Tongue (tissue), 2 donors: Measurements from ENCODE around the gene MPHOSPH10. TPM values are rescaled to one million over a fixed set of nuclear protein-coding genes. Genes with fewer than 3 reads are reported as not detected.
"Not testable (repeated sequence)": the region's sequence is repeated elsewhere in the genome, so short reads cannot be mapped to it uniquely, and the experiment has no call there.

Experiments used
- DNase-seq: peaks from one replicate; pipeline ENCODE4 v3.0.0-alpha.2; 2015
- total RNA-seq: library from RNA; depleted of rRNA; stranded (reverse); fragments of >200 nt; gene quantifications from one replicate; pipeline ENCODE4 v1.2.3, GENCODE V29; 2014

The MPHOSPH10 gene
- 26.9 TPM for total RNA-seq

GRCh38 chr2:71130152-71130904 lies at the start of gene MPHOSPH10, which contains the start of gene MCEE:
Gene MPHOSPH10, plus strand, starts transcription at chr2:71130634. Its CDS starts 32 bp downstream, at chr2:71130666.
Gene MCEE, minus strand, starts transcription at chr2:71130229. Its CDS starts 10 bp downstream, at chr2:71130219.
- peak; percentile 96 for DNase-seq

- no peak for DNase-seq
These were observed 47.8 kb upstream of the MPHOSPH10 start for GRCh38 chr2:71082402-71083252.

- not testable (repeated sequence) for DNase-seq
These were observed 47.1 kb upstream of the MPHOSPH10 start for GRCh38 chr2:71083297-71083696.

DNA sequence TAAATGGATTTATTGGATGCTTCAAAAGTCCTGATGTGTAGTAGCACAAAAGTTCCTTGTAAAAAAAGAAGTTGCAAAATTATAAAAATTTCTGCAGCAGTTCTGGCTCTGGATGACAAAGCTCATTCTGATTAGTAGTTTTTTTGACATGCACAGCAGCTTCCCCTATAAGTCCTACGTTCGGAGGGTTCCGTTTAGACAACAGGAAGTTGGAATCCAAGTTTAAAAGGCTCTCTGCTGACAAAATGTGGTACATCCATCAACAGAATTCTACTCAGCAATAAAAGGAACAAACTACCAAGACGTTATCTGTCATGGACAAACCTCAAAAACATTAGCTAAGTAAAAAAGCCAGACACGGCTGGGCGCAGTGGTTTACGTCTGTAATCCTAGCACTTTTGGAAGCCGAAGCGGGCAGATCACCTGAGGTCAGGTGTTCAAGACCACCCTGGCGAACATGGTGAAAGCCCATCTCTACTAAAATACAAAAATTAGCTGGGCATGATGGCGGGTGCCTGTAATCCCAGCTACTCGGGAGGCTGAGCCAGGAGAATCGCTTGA lies 46.6 kb upstream of the MPHOSPH10 start:
- DNase-seq: not testable (repeated sequence)

GRCh38 chr2:71085325-71086003 lies 45.0 kb upstream of the MPHOSPH10 start:
- not testable (repeated sequence) for DNase-seq

GRCh38 chr2:71089475-71089874 lies 41.0 kb upstream of the MPHOSPH10 start:
- not testable (repeated sequence) for DNase-seq

- DNase-seq: not testable (repeated sequence)
These were observed 38.6 kb upstream of the MPHOSPH10 start for GRCh38 chr2:71091808-71092207.

- not testable (repeated sequence) for DNase-seq
These were observed 37.8 kb upstream of the MPHOSPH10 start for GRCh38 chr2:71092491-71093260.

GRCh38 chr2:71100195-71100964 lies 30.1 kb upstream of the MPHOSPH10 start:
- DNase-seq: peak; percentile 34

GRCh38 chr2:71101656-71102055 lies 28.8 kb upstream of the MPHOSPH10 start:
- no peak for DNase-seq

DNA sequence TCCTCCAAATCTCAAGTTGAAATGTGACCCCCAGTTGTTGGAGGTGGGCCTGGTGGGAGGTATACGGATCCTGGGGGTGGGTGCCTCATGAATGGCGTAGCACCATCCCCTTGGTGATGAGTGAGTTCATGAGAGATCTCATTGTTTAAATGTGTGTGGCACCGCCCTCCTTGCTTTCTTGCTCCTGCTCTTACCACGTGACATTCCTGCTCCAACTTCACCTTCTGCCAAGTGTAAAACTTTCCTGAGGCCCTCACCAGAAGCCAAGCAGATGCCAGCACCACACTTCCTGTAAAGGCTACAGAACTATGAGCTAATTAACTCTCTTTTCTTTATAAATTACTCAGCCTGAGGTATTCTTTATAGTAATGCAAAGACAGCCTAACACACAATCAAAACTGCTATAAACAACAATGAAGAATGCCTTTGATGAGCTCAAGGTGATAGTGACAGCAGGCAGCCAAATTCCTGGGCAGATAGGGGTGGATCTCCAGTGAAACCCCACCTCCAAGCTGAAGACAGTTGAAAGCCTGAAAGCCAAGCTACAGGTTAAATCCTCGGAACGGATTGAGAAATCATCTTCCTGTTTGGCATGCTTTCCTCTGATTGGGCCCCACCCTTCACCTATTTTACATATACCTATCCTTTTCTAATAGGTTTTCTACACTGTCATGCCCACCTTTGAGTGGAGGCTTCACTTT lies 27.3 kb upstream of the MPHOSPH10 start:
- DNase-seq: no peak

DNA sequence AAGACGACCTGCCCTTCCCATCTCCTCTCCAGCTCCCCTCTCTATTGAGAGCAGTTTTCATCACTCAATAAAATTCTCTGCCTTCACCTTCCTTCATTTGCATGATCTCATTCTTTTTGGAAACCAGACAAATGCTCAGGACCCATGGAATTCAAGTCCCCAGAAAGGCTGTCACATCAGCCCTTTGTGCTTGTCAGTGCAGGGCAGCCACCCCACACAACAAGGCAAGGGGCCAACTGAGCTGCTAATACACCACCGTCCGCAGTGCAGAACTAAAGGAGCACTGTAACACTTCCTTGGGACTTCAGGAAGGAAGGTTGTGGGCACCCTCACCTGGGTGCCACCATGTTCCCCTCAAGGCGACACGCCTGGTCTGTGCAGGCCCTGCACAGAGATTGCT lies 26.6 kb upstream of the MPHOSPH10 start:
- DNase-seq: no peak

- not testable (repeated sequence) for DNase-seq
These were observed 24.0 kb upstream of the MPHOSPH10 start for GRCh38 chr2:71106463-71106862.

- DNase-seq: no peak
These were observed 22.3 kb upstream of the MPHOSPH10 start for GRCh38 chr2:71108091-71108490.

DNA sequence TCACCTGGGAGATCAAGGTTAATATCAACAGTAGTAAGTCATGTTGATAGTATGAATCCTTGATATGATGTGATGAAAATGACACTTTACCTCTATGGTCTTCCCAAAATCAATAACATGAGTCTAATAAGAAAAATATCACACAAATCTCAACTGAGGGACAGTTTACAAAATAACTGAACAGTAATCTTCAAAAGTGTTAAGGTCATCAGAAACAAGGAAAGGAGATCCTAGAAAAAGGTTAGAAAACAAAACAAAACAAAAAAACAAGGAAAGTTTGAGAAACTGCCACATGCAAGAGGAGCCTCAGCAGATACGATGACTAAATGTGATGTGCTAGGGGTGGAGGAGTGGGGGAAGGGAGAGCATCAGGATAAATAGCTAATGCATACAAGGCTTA lies 16.6 kb upstream of the MPHOSPH10 start:
- no peak for DNase-seq

- DNase-seq: no peak
These were observed 13.4 kb upstream of the MPHOSPH10 start for GRCh38 chr2:71117063-71117462.

GRCh38 chr2:71120195-71120594 lies 10.2 kb upstream of the MPHOSPH10 start:
- DNase-seq: no peak

DNA sequence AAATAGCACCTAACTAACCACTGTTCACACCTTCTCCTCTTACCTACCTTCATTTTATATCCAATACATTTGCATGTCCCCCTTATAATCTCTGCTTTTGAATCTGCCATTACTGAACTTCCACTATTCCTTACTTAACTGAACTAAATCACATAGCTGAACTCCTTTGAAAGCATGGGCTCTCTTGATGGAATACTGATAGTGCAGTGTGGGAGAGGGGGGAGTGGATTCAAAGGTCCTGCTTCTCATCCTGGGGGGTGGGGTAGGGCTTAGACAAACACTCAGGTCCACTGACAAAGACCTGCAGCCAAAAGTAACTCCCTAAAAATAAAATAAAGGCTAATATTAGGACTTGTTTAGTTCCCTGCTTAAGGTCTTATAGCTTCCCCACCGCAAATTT lies 9.0 kb upstream of the MPHOSPH10 start:
- no peak for DNase-seq

- DNase-seq: no peak
These were observed 7.8 kb upstream of the MPHOSPH10 start for GRCh38 chr2:71122387-71123298.
